Middle frontal gyrus (tissue), 1 donor: Measurements from ENCODE around the gene PACSIN2.
"Not testable (repeated sequence)": the region's sequence is repeated elsewhere in the genome, so short reads cannot be mapped to it uniquely, and the experiment has no call there.

ENCODE experiments used
- DNase-seq: peaks from one replicate; pipeline ENCODE4 v3.0.0-alpha.2; 2015; ENCODE audit warnings: low spot score; ENCODE audit errors: extremely low spot score

PACSIN2 gene

GRCh38 chr22:43012390-43012789, 2.6 kb downstream of the PACSIN2 start:
- DNase-seq, result no peak

GRCh38 chr22:43011079-43011478, 3.9 kb downstream of the PACSIN2 start:
- DNase-seq, result no peak

GRCh38 chr22:43009444-43009843, 5.5 kb downstream of the PACSIN2 start:
- DNase-seq, result no peak

- no peak for DNase-seq
Measured at GRCh38 chr22:43008921-43009320, 6.0 kb downstream of the PACSIN2 start.

- DNase-seq, result no peak
Measured at GRCh38 chr22:43008509-43008908, 6.4 kb downstream of the PACSIN2 start.

GRCh38 chr22:43007519-43008102, 7.3 kb downstream of the PACSIN2 start:
- no peak for DNase-seq

GRCh38 chr22:43006753-43007152, 8.2 kb downstream of the PACSIN2 start:
- no peak for DNase-seq

- DNase-seq, result no peak
Measured at GRCh38 chr22:43006016-43006505, 8.9 kb downstream of the PACSIN2 start.

GRCh38 chr22:43005106-43005505, 9.8 kb downstream of the PACSIN2 start:
- DNase-seq, result no peak

- DNase-seq, result no peak
Measured at GRCh38 chr22:43004362-43005035, 10.4 kb downstream of the PACSIN2 start.

- DNase-seq, result no peak
Measured at GRCh38 chr22:43002202-43002586, 12.8 kb downstream of the PACSIN2 start.

GRCh38 chr22:43001271-43002201, 13.4 kb downstream of the PACSIN2 start:
- DNase-seq, result peak; percentile 20

GRCh38 chr22:43000441-43001175, 14.3 kb downstream of the PACSIN2 start:
- DNase-seq, result peak; percentile 8

- DNase-seq, result no peak
Measured at GRCh38 chr22:42997582-42998090, 17.3 kb downstream of the PACSIN2 start.

GRCh38 chr22:42996646-42997365, 18.1 kb downstream of the PACSIN2 start:
- no peak for DNase-seq

GRCh38 chr22:42995654-42996053, 19.3 kb downstream of the PACSIN2 start:
- DNase-seq, result not testable (repeated sequence)

- DNase-seq, result peak; percentile 13
Measured at GRCh38 chr22:42994917-42995562, 19.9 kb downstream of the PACSIN2 start.

GRCh38 chr22:42994276-42994916, 20.6 kb downstream of the PACSIN2 start:
- no peak for DNase-seq

- no peak for DNase-seq
Measured at GRCh38 chr22:42993651-42994275, 21.2 kb downstream of the PACSIN2 start.
